Measurements from ENCODE around the gene GFRAL.

GFRAL gene

DNA sequence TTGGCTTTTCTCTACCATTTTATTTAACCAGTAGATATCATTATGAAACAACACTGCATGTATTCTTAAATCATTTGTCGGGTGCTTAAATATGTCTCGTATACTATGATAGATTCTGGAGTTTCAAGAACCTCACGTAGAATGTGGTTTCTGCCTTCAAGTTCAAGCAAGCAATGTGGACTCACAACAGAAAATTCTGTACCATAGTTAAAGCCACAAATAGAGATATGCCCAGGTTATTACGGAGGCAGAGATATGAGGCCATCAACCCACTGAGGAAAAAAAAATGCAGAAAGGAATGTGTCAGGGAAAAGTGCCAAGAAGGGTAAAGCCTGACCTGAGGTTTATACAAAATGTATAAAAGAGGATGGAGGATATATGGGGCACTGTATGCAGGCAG, 109.9 kb downstream of the GFRAL start:
- no peak for DNase-seq

DNA sequence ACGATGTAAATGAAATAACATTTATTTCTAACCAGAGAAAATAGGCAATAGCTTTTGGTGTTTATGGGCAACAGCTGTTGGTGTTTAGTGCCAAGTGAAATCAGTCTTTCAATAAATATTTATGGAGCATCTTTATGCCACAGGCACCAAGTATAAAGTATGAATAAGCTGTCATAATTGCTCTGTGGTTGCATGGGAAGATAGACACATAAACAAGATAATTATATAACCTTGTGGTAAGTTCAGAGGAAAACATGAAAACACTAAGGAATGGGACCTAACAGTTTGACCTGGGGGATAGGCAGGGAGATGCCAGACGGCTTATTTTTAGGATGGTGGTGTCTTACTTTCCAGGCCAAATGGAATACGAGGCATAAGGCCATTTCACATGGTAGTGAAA, 110.9 kb downstream of the GFRAL start:
- no peak for DNase-seq

DNA sequence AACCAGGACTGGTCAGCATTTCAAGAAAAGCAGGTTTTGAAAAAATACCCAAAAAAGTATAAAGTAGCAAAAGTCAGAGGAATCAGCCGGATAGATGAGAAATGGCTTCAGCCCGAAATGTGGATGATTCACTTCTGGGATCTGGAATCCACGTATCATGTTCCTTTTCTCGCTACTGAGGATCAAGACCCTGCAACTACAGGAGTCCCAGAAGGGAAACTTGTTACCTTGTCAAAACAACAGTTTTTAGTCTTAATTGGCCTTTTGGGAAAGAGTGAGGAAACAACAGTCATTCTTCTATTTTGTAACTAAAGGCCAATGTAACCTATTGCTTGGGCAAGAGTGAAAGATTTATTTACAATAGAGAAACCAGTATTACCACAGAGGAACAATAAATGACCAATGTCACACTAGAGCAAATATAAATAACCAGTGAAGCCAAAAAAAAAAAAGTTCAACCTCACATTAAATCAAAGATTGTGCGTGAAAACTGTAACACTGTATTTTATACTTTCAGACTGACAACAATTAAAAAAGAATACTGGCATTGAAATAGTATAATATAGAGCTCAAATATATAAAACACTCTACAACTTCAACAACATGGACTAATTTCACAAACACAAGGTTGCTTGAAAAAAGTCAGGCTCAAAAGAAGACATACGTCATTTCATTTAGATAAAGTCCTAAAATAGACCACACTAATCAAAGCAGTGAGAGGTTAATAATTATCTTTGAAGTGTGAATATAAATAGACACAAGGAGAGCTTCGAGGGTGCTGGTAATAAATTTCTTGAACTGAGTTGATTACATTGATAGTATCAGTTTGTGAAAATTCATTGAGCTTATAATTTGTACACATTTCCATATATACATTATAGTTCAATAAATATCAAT, 116.2 kb downstream of the GFRAL start:
- DNase-seq: no peak

DNA sequence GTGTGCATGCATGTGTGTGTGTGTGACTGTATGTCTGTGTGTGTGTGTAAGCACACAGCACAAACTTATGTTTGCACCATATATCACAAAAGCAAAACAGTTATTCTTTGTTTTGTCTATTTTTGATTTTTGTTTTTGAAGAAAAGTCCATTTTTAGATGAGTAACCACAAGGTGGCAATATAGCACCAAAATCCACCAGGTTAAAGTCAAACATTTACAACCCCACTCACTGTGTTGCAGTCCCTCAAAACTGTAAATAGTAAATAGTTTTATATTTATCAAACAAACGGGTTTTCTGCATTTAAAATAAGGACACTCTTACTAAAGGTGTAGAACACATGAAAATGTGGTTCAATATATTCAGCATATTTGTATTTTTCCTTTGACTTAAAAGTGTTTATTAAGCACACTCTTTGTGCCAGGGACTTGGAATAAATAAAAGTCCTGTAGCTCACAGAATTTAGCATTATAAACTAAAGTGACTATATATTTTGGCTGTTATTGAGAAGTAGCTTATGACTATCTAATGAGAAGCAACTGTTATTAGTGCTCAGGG, 118.5 kb downstream of the GFRAL start:
- DNase-seq: no peak

DNA sequence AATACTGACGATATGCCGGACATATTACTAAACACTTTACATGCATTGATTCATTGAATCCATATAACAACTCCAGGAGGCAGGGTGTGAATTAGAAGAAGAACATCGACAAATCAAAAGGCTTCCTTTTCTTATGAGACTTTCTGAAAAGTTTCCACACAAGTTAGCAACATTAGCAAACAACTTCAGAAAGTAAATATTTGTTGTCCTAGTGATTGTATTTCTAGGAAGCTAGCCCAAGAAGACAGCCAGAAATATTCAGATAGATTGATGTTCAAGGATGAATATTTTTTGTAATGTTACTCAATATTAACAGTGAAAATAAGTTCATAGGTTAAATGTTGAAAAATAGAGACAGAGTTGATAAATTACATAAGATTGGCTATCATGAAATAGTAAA, 120.6 kb downstream of the GFRAL start:
- DNase-seq: no peak

DNA sequence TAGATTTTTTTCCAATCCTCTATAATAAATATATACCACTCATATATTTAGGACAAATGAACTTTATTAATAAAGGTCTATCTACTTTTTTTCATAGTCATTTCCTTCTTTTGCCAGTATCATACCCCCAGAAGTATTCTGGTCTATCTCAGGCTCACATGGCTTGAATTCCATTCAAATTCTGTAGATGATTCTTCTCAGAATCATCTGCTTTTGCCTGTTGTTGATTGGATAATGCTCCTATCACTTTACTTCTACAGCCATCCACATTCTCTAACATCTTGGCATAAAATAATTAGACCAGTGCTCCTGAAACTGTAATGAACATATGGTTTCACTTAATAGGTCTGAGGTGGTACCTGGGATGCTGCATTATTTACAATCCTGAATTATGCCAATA, 121.2 kb downstream of the GFRAL start:
- no peak for DNase-seq

DNA sequence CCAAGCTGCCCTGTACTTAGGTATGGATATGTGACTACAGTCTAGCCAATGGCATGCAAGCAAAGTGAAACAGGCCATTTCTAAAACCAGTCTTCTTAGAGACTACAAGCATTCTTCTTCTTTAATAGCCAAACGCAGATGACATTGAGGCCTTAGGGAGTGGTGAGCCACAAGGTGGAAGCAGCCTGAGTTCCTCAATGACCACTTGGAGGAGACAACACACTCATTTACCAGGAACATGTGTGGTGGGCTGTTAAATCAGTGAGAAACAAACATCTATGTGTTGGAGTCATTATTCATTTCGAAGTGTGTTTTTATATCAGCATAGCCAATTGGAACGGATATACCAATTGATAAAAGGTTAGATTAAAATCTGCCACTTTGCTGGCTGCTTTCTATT, 122.0 kb downstream of the GFRAL start:
- no peak for DNase-seq

DNA sequence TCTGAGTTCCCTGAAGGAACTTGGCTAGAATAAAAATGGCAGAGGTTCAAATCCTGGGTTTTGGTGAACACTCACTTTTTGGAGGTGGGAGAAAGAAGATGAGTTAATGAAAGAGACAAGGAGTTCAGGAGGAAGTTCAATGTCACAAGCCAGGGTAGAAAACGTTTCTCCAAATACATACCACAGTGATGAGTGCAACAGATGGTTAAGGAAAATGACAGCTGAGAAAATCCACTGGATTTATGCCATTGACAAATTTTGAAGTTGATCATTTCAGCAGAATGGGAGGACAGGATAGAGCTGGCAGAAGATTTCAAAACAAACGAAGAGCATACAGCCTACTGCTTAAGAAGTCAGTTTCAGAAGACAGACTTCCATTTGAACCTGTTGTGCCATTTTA, 122.7 kb downstream of the GFRAL start:
- DNase-seq: no peak

Measured in NCI-H345 (cell line).